Upper lobe of left lung (tissue), 4 donors: ENCODE results near the gene CSPG5.

ENCODE experiments used
- EP300 ChIP-seq, 4 donors: sonication (generic); formaldehyde crosslinking; IDR thresholded peaks; one replicate each; pipeline ENCODE4 v1.5.1; 2017; ENCODE audit warnings: antibody characterized with exemption in 4 of 4, control low read depth in 2 of 4
- TF ChIP-seq, protein P1 (sequence below), 6 experiments: fragments of 450-650 bp in 4 of 6; fragments of 200-600 bp in 2 of 6; sonication (generic) in 2 of 6; IDR thresholded peaks; one replicate each; pipeline ENCODE4 v1.5.1; 2016 to 2019; ENCODE audit warnings: antibody characterized with exemption in 6 of 6

DNA sequence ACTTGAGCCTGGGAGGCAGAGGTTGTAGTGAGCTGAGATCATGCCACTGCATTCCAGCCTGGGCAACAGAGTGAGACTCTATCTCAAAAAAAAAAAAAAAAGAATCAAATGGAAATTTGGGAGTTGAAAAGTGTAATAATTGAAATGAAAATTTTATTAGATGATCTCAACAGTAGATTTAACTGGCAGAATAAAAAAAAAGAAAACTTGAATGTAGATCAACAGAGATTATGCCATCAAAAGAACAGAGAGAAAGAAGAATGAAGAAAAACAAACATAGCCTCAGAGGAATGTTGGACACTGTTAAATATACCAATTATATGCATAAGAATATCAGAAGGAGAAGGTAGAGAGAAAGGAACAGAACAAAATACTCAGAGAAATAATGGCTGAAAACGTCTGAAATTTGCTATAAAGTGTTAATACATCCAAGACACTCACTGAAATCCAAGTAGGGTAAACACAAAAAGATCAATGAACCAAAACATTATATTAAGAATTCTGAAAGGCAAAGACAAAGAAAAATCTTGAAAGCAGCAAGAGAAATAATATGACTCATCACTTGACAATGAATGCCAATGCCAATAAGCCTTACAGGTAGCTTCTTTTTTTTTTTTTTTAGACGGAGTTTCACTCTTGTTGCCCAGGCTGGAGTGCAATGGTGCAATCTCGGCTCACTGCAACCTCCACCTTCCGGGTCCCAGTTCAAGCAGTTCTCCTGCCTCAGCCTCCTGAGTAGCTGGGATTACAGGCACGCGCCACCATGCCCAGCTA is 50.5 kb downstream of the CSPG5 start:
- TF ChIP-seq, protein P1, sequence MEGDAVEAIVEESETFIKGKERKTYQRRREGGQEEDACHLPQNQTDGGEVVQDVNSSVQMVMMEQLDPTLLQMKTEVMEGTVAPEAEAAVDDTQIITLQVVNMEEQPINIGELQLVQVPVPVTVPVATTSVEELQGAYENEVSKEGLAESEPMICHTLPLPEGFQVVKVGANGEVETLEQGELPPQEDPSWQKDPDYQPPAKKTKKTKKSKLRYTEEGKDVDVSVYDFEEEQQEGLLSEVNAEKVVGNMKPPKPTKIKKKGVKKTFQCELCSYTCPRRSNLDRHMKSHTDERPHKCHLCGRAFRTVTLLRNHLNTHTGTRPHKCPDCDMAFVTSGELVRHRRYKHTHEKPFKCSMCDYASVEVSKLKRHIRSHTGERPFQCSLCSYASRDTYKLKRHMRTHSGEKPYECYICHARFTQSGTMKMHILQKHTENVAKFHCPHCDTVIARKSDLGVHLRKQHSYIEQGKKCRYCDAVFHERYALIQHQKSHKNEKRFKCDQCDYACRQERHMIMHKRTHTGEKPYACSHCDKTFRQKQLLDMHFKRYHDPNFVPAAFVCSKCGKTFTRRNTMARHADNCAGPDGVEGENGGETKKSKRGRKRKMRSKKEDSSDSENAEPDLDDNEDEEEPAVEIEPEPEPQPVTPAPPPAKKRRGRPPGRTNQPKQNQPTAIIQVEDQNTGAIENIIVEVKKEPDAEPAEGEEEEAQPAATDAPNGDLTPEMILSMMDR (IDR thresholded peaks at IDR 0.05), result no peak
- TF ChIP-seq EP300 (IDR thresholded peaks at IDR 0.05), result no peak
